Measurements from ENCODE around the gene HLX. TPM values are rescaled to one million over a fixed set of nuclear protein-coding genes. Genes with fewer than 3 reads are reported as not detected.

Gene HLX
- total RNA-seq, 4 donors from 2014 or later, result 4.2 to 18.4 (median 9.3) TPM

- in situ Hi-C loops (cut with MboI; ENCODE audit: low pct_ligation_motif_present in 1 of 4, low pct_unique_long_range_greater_than_20kb in 1 of 4, low sequenced_read_pairs in 3 of 4) (loop anchor here in 3 of 4 donors (10.0 to 25.0 kb wide), 3 partner anchors 314 to 562 kb away; no protein-coding TSS in a partner anchor), intact Hi-C loops (cut with DNase I; ENCODE audit: low total_unique reads) (loop anchor here (10.0 kb wide), 1 partner anchor 332 kb away; no protein-coding TSS in a partner anchor)
- Histone ChIP-seq H3K4me3 (no peak overlapping the region), H3K9me3 (no peaks in the 10 kb centered on the region), H3K4me1 (peaks cover 7 to 52% (median 16%) of the 10 kb centered on the region in 4 donors), H3K27me3 (peaks cover 18% of the 10 kb centered on the region), H3K36me3 (no peaks in the 10 kb centered on the region), H3K27ac (peak overlapping the region in 3 of 4 donors; percentile 2 to 99 (median 92))
- TF ChIP-seq POLR2A (IDR thresholded peaks at IDR 0.05) (no peak), POLR2AphosphoS5 (IDR thresholded peaks at IDR 0.05) (no peak), EP300 (IDR thresholded peaks at IDR 0.05; ENCODE audit: low read depth) (no peak)
- TF ChIP-seq, protein P1, sequence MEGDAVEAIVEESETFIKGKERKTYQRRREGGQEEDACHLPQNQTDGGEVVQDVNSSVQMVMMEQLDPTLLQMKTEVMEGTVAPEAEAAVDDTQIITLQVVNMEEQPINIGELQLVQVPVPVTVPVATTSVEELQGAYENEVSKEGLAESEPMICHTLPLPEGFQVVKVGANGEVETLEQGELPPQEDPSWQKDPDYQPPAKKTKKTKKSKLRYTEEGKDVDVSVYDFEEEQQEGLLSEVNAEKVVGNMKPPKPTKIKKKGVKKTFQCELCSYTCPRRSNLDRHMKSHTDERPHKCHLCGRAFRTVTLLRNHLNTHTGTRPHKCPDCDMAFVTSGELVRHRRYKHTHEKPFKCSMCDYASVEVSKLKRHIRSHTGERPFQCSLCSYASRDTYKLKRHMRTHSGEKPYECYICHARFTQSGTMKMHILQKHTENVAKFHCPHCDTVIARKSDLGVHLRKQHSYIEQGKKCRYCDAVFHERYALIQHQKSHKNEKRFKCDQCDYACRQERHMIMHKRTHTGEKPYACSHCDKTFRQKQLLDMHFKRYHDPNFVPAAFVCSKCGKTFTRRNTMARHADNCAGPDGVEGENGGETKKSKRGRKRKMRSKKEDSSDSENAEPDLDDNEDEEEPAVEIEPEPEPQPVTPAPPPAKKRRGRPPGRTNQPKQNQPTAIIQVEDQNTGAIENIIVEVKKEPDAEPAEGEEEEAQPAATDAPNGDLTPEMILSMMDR (IDR thresholded peaks at IDR 0.05), result no peak
- DNase-seq, result no peak
- 77 to 86% methylated on average over 2 of the region's 2 CpGs for WGBS, 2 donors (ENCODE audit: low coverage in 1 of 2)
Measured at GRCh38 chr1:220873087-220873486, 6.2 kb upstream of the HLX start.

- Histone ChIP-seq H3K9me3 (no peaks in the 10 kb centered on the region), H3K4me3 (no peak overlapping the region), H3K4me1 (peaks cover 7 to 62% (median 23%) of the 10 kb centered on the region in 4 donors), H3K27ac (peak overlapping the region; percentile 2 to 99 (median 50)), H3K27me3 (peaks cover 27% of the 10 kb centered on the region), H3K36me3 (no peaks in the 10 kb centered on the region)
- TF ChIP-seq POLR2AphosphoS5 (IDR thresholded peaks at IDR 0.05), result peak in 2 of 3 donors; percentile 10 to 44
- no peak for TF ChIP-seq POLR2A (IDR thresholded peaks at IDR 0.05)
- no peak for TF ChIP-seq EP300 (IDR thresholded peaks at IDR 0.05; ENCODE audit: low read depth)
- TF ChIP-seq, protein P1 (IDR thresholded peaks at IDR 0.05), result peak; percentile 52 to 66 (median 60)
- DNase-seq, result peak; percentile 50
- intact Hi-C loops (cut with DNase I; ENCODE audit: low total_unique reads), result loop anchor here (2.0 to 10.0 kb wide), 2 partner anchors 331 to 561 kb away; no protein-coding TSS in a partner anchor
- in situ Hi-C loops (cut with MboI; ENCODE audit: low pct_ligation_motif_present in 1 of 4, low pct_unique_long_range_greater_than_20kb in 1 of 4, low sequenced_read_pairs in 3 of 4), result loop anchor here in 3 of 4 donors (10.0 to 25.0 kb wide), 3 partner anchors 313 to 561 kb away; no protein-coding TSS in a partner anchor
- 42 to 86% methylated on average over 1 to 8 of the region's 8 CpGs for WGBS, 2 donors (ENCODE audit: low coverage in 1 of 2)
Measured at GRCh38 chr1:220873868-220874655, 5.2 kb upstream of the HLX start.

DNA sequence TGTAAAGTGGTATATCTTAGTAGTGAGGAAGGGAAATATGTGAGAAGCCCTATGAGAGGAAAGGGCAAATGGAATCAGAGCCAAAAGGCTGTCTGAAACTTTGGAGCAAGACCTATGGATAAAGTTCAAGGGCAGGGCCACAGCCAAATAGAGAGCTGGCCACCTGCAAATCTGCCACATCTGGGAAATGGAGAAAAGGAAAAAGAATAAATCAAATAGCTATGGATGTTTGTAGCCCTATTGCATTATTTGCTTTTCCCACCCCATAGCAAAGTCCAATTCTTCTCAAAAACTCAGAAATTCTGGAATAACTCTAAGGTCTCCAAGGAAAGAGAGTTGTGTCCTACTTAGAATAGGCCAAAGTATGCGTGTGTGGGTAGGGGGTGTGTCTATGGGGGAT, 4.0 kb upstream of the HLX start:
- in situ Hi-C loops (cut with MboI; ENCODE audit: low pct_ligation_motif_present in 1 of 4, low pct_unique_long_range_greater_than_20kb in 1 of 4, low sequenced_read_pairs in 3 of 4), result loop anchor here in 3 of 4 donors (10.0 to 25.0 kb wide), 4 partner anchors 330 to 862 kb away; partner anchors contain the start of gene DUSP10 (in 1 of the 3)
- no peak for TF ChIP-seq EP300 (IDR thresholded peaks at IDR 0.05; ENCODE audit: low read depth)
- no peak for TF ChIP-seq POLR2AphosphoS5 (IDR thresholded peaks at IDR 0.05)
- TF ChIP-seq POLR2A (IDR thresholded peaks at IDR 0.05), result no peak
- TF ChIP-seq, protein P1 (IDR thresholded peaks at IDR 0.05), result no peak
- Histone ChIP-seq H3K4me1 (peaks cover 7 to 70% (median 24%) of the 10 kb centered on the region in 4 donors), H3K27me3 (peaks cover 39% of the 10 kb centered on the region), H3K9me3 (no peaks in the 10 kb centered on the region), H3K36me3 (no peaks in the 10 kb centered on the region), H3K4me3 (no peak overlapping the region), H3K27ac (peak overlapping the region in 3 of 4 donors; percentile 35 to 99 (median 92))
- DNase-seq, result no peak
- intact Hi-C loops (cut with DNase I; ENCODE audit: low total_unique reads), result loop anchor here (2.0 to 10.0 kb wide), 2 partner anchors 330 to 560 kb away; no protein-coding TSS in a partner anchor
- WGBS, 2 donors (ENCODE audit: low coverage in 1 of 2), result 71 to 90% methylated on average over 1 of the region's 1 CpG

Measured in transverse colon (tissue), 4 donors.